GM18858 (cell line): ENCODE results near the gene FKBP15.
A peak's percentile ranks its signal among the peaks of the same experiment; 100 is the strongest.

Experiments
- ATAC-seq: cut with Tn5 transposase; IDR thresholded peaks from one replicate; pipeline ENCODE4 v1.9.1; 2021; ENCODE audit not compliant: unreplicated experiment

FKBP15 gene

GRCh38 chr9:113231701-113232100, 10.6 kb upstream of the FKBP15 start:
- ATAC-seq: no peak

GRCh38 chr9:113228130-113228665, 7.1 kb upstream of the FKBP15 start:
- no peak for ATAC-seq

- ATAC-seq: no peak
These were observed 6.4 kb upstream of the FKBP15 start for GRCh38 chr9:113227436-113227835.

- ATAC-seq: no peak
These were observed 2.9 kb upstream of the FKBP15 start for GRCh38 chr9:113223963-113224362.

- no peak for ATAC-seq
These were observed 1.4 kb upstream of the FKBP15 start for GRCh38 chr9:113222482-113222841.

GRCh38 chr9:113221800-113222481, 864 bp upstream of the FKBP15 start:
- no peak for ATAC-seq

- ATAC-seq: no peak
These were observed 542 bp downstream of the FKBP15 start for GRCh38 chr9:113220467-113221002.

- peak; percentile 52 for ATAC-seq
These were observed 1.1 kb downstream of the FKBP15 start for GRCh38 chr9:113219969-113220368.

GRCh38 chr9:113219186-113219936, 1.7 kb downstream of the FKBP15 start:
- peak; percentile 36 for ATAC-seq

- ATAC-seq: no peak
These were observed 4.7 kb downstream of the FKBP15 start for GRCh38 chr9:113216406-113216805.

GRCh38 chr9:113215132-113215531, 5.9 kb downstream of the FKBP15 start:
- no peak for ATAC-seq

- no peak for ATAC-seq
These were observed 10.3 kb downstream of the FKBP15 start for GRCh38 chr9:113210815-113211214.

GRCh38 chr9:113205861-113206260, 15.2 kb downstream of the FKBP15 start:
- ATAC-seq: no peak

GRCh38 chr9:113205432-113205831, 15.6 kb downstream of the FKBP15 start:
- no peak for ATAC-seq

- no peak for ATAC-seq
These were observed 21.3 kb downstream of the FKBP15 start for GRCh38 chr9:113199683-113200329.

GRCh38 chr9:113192455-113192854, 28.6 kb downstream of the FKBP15 start:
- ATAC-seq: no peak

GRCh38 chr9:113187929-113188595, 33.0 kb downstream of the FKBP15 start:
- ATAC-seq: no peak

- no peak for ATAC-seq
These were observed 34.8 kb downstream of the FKBP15 start for GRCh38 chr9:113186137-113186755.

- no peak for ATAC-seq
These were observed 35.8 kb downstream of the FKBP15 start for GRCh38 chr9:113185271-113185670.

- no peak for ATAC-seq
These were observed 36.5 kb downstream of the FKBP15 start for GRCh38 chr9:113184539-113184938.
